LNCAP (cell line): Measurements from ENCODE around the gene AZU1.

Source experiments
- TF ChIP-seq, protein P1 (sequence below): fragments of 450-650 bp; IDR thresholded peaks from 2 replicates; pipeline ENCODE4 v1.5.1; 2017; ENCODE audit warnings: mild to moderate bottlenecking

AZU1 gene

DNA sequence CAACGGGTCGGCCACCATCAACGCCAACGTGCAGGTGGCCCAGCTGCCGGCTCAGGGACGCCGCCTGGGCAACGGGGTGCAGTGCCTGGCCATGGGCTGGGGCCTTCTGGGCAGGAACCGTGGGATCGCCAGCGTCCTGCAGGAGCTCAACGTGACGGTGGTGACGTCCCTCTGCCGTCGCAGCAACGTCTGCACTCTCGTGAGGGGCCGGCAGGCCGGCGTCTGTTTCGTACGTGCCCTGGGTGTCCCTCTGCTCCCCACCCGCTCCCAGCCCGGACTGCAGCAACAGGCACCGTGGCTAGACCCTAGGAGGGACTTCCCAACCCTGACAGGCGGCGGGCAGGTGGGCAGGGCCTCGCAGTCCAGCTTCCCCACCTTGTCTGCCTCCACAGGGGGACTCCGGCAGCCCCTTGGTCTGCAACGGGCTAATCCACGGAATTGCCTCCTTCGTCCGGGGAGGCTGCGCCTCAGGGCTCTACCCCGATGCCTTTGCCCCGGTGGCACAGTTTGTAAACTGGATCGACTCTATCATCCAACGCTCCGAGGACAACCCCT, 28.0 kb downstream of the AZU1 start:
- TF ChIP-seq, protein P1, sequence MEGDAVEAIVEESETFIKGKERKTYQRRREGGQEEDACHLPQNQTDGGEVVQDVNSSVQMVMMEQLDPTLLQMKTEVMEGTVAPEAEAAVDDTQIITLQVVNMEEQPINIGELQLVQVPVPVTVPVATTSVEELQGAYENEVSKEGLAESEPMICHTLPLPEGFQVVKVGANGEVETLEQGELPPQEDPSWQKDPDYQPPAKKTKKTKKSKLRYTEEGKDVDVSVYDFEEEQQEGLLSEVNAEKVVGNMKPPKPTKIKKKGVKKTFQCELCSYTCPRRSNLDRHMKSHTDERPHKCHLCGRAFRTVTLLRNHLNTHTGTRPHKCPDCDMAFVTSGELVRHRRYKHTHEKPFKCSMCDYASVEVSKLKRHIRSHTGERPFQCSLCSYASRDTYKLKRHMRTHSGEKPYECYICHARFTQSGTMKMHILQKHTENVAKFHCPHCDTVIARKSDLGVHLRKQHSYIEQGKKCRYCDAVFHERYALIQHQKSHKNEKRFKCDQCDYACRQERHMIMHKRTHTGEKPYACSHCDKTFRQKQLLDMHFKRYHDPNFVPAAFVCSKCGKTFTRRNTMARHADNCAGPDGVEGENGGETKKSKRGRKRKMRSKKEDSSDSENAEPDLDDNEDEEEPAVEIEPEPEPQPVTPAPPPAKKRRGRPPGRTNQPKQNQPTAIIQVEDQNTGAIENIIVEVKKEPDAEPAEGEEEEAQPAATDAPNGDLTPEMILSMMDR: no peak

DNA sequence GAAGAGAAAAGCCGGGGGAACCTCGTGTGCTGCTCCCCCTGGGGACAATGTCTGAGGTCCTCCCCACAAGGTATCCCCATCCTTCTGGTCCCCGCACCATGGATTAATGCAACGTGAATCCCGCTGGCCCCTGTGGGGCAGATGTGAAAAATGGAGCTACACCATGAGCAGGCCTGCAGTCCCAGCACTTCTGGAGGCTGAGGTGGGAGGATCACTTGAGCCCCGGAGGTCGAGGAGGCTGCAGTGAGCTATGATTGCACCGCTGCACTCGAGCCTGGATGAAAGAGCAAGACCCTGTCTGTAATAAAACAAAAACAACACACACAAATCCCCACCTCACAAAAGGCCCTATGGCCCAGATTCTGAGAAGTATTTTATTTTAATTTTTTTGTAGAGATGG, 30.6 kb downstream of the AZU1 start:
- TF ChIP-seq, protein P1: no peak

DNA sequence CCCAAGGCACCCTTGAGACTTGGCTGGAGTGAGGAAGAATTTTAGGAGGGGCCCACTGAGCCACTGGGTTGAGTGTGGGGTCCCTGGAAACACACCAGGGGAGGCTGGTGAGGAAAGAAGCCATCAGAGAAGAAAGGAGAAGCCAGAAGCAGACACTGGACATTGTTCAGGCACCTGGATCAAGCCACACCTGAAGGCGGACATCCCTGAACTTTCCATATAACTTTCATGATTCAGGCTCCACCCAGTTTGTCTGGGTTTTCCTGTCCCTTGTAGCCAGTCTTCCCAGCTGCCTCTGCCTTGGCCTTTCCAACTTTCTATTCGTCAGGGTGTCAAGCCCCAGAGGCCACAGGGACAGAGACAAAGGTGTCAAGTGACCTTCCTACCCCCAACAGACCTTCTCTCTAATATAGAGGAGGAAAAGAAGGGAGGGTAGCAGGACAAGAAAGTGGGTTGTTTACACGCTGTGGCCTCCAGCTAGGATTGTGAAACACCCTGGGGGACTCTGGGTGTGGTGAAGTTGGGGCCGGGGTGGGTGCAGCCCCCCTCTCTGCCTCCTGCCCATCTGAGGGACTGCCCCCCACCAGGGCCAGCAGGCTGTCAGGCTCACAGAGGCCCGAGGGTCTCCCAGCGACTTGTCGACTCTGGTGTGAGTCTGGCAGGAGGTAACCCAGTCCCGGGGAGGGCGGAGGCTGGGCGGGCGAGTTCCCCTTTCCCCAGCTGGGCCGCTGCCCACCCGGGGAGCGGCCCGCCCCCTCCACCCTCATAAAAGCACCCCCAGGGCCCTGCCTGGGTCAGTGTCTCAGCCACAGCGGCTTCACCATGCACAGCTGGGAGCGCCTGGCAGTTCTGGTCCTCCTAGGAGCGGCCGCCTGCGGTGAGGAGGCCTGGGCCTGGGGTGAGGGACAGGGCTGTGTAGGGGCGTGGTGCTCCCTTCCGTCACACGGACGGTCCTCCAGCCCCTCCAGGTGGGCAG, 31.5 kb downstream of the AZU1 start, which contains the start of gene CFD:
Gene CFD, plus strand, starts transcription at position 797 of the 976 bp plus-strand sequence. Its CDS starts 26 bp downstream, at position 823.
- TF ChIP-seq, protein P1: no peak

DNA sequence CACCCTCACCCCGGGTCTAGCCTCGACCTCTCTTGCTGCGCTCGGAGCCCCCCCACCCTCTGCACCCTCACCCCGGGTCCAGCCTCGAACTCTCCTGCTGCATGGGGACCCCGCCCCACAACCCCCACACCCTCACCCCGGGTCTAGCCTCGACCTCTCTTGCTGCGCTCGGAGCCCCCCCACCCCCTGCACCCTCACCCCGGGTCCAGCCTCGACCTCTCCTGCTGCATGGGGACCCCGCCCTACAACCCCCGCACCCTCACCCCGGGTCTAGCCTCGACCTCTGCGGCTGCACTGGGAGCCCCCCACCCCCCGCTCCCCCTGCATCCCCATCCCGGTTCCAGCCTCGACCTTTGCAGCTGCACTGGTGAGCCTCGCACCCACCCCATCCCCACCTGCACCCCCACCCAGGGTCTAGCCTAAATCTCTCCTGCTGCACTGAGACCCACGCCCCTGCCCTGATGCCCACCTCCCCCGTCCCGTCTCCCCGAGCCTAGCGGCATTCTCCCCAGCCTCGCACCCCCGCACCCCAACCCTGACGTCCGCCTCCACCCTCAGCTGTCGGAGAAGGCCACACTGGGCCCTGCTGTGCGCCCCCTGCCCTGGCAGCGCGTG, 33.6 kb downstream of the AZU1 start:
- TF ChIP-seq, protein P1: no peak

DNA sequence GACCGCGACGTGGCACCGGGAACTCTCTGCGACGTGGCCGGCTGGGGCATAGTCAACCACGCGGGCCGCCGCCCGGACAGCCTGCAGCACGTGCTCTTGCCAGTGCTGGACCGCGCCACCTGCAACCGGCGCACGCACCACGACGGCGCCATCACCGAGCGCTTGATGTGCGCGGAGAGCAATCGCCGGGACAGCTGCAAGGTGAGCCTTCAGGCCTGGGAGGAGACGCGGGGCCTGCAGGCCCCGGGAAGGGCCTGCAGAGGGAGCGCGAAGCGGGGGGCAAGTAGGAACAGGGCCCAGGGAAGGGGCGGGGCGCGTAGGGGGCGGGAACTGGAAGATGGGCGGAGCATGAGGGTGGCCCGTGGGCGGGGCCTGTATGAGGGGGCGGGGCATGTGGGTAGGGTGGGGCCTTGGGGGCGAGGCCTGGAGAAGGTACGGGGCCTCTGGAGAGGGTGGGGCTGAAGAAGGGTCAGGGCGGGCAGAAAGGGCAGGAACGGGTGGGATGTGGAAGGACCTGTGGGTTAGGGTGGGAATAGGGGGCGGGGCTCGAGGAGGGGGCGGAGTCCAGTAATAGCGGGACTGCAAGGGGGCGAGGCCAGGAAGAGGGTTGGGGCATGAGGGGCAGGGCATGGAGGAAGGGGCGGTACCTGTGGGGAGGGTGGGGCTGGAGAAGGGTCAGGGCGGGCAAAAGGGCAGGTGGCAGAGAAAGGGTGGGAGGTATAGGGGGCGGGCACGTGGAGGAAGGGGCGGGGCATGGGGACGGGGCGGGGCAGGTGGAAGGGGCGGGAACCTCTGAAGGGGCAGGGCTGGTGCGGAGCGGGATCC, 34.3 kb downstream of the AZU1 start:
- TF ChIP-seq, protein P1: no peak

DNA sequence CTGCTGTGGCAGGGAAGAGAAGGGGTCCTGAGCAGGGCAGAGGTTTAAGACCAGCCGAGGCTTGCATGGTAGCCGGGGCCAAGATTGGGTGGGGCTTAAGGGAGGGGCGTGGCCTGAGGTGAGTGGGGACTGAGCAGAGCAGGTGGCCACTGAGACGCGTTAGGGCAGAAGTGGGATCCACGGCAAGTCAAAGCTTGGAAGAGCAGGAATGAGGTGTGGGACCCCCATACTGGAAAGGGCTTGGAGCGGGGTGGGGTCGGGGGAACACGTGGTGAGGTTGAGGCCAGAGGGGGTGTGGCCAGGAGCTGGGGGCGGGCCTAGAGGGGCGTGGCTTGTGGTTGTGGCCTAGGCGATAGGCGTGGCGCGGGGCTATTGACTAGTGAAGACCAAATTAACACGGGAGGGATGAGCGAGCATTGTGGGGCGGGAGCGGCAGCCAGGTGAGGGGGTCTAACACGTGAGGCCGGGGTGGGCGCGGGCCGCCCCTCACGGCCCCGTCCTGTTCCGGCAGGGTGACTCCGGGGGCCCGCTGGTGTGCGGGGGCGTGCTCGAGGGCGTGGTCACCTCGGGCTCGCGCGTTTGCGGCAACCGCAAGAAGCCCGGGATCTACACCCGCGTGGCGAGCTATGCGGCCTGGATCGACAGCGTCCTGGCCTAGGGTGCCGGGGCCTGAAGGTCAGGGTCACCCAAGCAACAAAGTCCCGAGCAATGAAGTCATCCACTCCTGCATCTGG, 35.1 kb downstream of the AZU1 start:
- TF ChIP-seq, protein P1: no peak

DNA sequence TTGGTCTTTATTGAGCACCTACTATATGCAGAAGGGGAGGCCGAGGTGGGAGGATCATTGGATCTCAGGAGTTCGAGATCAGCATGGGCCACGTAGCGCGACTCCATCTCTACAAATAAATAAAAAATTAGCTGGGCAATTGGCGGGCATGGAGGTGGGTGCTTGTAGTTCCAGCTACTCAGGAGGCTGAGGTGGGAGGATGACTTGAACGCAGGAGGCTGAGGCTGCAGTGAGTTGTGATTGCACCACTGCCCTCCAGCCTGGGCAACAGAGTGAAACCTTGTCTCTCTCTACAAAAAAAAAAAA, 35.6 kb downstream of the AZU1 start:
- TF ChIP-seq, protein P1: no peak
